Measurements from ENCODE around the gene ADRA1B.

Gene ADRA1B

DNA sequence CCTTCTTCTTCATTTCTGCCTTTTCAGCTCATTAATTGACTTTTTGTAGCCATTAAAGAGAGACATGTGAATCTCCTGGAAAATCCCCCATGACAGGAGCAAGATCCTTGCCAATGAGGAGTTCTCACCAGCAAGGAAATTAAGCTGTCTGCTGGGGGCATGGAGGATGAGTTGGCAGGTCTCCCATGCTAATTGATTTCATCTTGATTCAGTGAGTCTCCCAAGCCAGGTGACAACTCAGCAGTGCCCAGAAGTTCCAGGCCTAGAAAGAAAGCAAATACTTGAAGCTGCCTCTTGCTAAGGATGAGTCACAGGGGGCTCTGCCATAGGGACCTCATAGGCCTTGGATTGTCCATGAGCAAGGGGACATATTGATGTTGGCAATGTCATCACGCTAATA, 30.0 kb upstream of the ADRA1B start:
- no peak overlapping the region for H3K4me3 ChIP-seq (replicated peaks; ENCODE audit: insufficient read depth, low read length)
- no peak for DNase-seq (ENCODE audit: low read depth in 1 of 2, low spot score in 1 of 2)
- no peak overlapping the region for H3K27ac ChIP-seq (replicated peaks)
- no peak for TF ChIP-seq POLR2AphosphoS5 (IDR thresholded peaks at IDR 0.05; ENCODE audit: low read depth)
- TF ChIP-seq GABPA (IDR thresholded peaks at IDR 0.05; ENCODE audit: low read depth) = no peak
- no peaks in the 10 kb centered on the region for H3K27me3 ChIP-seq (ENCODE audit: insufficient read depth, poor library complexity, severe bottlenecking)

DNA sequence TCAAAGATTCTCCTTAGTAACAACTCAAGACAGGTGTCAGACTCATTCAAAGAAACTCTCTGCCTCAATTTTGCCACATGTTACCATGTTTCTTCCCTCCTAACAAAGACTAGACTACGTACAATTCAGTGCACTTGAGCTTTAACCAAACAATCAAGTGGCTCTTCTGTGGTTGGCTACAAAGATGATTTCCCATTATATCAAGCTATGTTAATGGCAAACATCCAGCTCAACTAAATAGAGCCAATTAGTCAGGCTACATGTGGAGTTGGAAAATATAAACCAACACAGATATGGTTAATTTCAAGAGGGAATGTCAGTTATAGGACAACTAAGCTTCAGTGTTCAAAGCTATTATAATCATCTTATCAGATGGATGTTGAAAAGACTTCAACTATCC, 29.2 kb upstream of the ADRA1B start:
- TF ChIP-seq SPI1 (IDR thresholded peaks at IDR 0.05; ENCODE audit: borderline replicate concordance, low read depth) (no peak), POLR2AphosphoS5 (IDR thresholded peaks at IDR 0.05; ENCODE audit: low read depth) (no peak), GABPA (IDR thresholded peaks at IDR 0.05; ENCODE audit: low read depth) (no peak)
- TF ChIP-seq, protein P1, sequence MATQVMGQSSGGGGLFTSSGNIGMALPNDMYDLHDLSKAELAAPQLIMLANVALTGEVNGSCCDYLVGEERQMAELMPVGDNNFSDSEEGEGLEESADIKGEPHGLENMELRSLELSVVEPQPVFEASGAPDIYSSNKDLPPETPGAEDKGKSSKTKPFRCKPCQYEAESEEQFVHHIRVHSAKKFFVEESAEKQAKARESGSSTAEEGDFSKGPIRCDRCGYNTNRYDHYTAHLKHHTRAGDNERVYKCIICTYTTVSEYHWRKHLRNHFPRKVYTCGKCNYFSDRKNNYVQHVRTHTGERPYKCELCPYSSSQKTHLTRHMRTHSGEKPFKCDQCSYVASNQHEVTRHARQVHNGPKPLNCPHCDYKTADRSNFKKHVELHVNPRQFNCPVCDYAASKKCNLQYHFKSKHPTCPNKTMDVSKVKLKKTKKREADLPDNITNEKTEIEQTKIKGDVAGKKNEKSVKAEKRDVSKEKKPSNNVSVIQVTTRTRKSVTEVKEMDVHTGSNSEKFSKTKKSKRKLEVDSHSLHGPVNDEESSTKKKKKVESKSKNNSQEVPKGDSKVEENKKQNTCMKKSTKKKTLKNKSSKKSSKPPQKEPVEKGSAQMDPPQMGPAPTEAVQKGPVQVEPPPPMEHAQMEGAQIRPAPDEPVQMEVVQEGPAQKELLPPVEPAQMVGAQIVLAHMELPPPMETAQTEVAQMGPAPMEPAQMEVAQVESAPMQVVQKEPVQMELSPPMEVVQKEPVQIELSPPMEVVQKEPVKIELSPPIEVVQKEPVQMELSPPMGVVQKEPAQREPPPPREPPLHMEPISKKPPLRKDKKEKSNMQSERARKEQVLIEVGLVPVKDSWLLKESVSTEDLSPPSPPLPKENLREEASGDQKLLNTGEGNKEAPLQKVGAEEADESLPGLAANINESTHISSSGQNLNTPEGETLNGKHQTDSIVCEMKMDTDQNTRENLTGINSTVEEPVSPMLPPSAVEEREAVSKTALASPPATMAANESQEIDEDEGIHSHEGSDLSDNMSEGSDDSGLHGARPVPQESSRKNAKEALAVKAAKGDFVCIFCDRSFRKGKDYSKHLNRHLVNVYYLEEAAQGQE (IDR thresholded peaks at IDR 0.05; ENCODE audit: insufficient replicate concordance, low read depth) = no peak
- TF ChIP-seq, protein P2, sequence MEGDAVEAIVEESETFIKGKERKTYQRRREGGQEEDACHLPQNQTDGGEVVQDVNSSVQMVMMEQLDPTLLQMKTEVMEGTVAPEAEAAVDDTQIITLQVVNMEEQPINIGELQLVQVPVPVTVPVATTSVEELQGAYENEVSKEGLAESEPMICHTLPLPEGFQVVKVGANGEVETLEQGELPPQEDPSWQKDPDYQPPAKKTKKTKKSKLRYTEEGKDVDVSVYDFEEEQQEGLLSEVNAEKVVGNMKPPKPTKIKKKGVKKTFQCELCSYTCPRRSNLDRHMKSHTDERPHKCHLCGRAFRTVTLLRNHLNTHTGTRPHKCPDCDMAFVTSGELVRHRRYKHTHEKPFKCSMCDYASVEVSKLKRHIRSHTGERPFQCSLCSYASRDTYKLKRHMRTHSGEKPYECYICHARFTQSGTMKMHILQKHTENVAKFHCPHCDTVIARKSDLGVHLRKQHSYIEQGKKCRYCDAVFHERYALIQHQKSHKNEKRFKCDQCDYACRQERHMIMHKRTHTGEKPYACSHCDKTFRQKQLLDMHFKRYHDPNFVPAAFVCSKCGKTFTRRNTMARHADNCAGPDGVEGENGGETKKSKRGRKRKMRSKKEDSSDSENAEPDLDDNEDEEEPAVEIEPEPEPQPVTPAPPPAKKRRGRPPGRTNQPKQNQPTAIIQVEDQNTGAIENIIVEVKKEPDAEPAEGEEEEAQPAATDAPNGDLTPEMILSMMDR (IDR thresholded peaks at IDR 0.05; ENCODE audit: insufficient read depth, low read length) = no peak
- Histone ChIP-seq H3K27me3 (ENCODE audit: insufficient read depth, poor library complexity, severe bottlenecking) (no peaks in the 10 kb centered on the region), H3K4me3 (replicated peaks; ENCODE audit: insufficient read depth, low read length) (no peak overlapping the region), H3K27ac (replicated peaks) (no peak overlapping the region)
- no peak for DNase-seq (ENCODE audit: low read depth in 1 of 2, low spot score in 1 of 2)

DNA sequence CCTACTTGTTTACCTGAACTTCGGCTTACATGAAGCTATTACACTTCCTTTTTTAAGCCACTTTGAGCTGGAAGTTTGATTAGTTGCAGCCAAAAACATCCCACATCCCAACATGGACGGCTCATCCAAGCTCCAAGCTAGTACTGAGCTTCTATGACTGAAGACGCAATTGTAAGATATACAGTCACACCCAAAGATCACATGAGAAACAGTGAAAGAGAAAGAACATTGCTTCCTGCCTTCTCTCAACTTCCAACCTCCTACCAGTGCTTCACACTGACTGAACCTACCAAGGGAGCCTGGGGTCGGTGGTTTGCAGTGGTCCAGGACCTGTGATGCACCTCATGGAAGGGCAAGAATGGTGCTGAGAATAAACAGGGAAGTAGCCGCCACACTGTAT, 27.4 kb upstream of the ADRA1B start:
- no peak for DNase-seq (ENCODE audit: low read depth in 1 of 2, low spot score in 1 of 2)
- H3K27me3 ChIP-seq (ENCODE audit: insufficient read depth, poor library complexity, severe bottlenecking) = no peaks in the 10 kb centered on the region
- TF ChIP-seq GABPA (IDR thresholded peaks at IDR 0.05; ENCODE audit: low read depth) (no peak), POLR2AphosphoS5 (IDR thresholded peaks at IDR 0.05; ENCODE audit: low read depth) (no peak)
- TF ChIP-seq, protein P1 (IDR thresholded peaks at IDR 0.05; ENCODE audit: insufficient replicate concordance, low read depth) = no peak
- TF ChIP-seq, protein P2 (IDR thresholded peaks at IDR 0.05; ENCODE audit: insufficient read depth, low read length) = no peak

DNA sequence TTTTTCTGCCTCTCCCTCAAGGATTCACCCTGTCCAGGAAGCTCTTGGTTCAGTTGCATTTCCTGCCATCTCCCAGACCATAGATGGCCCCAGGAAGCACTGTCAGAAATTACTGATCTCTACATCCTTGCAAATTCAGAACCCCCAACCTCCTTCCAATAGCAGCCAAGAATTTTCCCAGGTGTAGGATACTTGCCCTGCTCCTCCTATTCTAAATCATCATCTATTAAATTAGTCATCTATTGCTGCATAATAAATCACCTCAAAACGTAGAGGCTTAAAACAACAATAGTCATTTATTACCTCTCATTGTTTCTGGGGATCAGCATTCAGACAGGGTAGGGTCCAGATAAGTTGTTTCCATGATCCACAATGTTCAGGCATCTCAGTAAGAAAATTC, 26.1 kb upstream of the ADRA1B start:
- Histone ChIP-seq H3K27ac (replicated peaks) (no peak overlapping the region), H3K4me3 (replicated peaks; ENCODE audit: insufficient read depth, low read length) (no peak overlapping the region), H3K27me3 (ENCODE audit: insufficient read depth, poor library complexity, severe bottlenecking) (no peaks in the 10 kb centered on the region)
- no peak for DNase-seq (ENCODE audit: low read depth in 1 of 2, low spot score in 1 of 2)
- TF ChIP-seq GABPA (IDR thresholded peaks at IDR 0.05; ENCODE audit: low read depth) (no peak), POLR2AphosphoS5 (IDR thresholded peaks at IDR 0.05; ENCODE audit: low read depth) (no peak), SPI1 (IDR thresholded peaks at IDR 0.05; ENCODE audit: borderline replicate concordance, low read depth) (no peak)
- TF ChIP-seq, protein P1 (IDR thresholded peaks at IDR 0.05; ENCODE audit: insufficient replicate concordance, low read depth) = no peak
- TF ChIP-seq, protein P2 (IDR thresholded peaks at IDR 0.05; ENCODE audit: insufficient read depth, low read length) = no peak

More for the DNA sequence above, 27.4 kb upstream of the ADRA1B start:
- H3K4me3 ChIP-seq (replicated peaks; ENCODE audit: insufficient read depth, low read length) = no peak overlapping the region
- H3K27ac ChIP-seq (replicated peaks) = no peak overlapping the region

All from HL-60 (cell line).